ENCODE results near the gene ALPL.

The ALPL gene

DNA sequence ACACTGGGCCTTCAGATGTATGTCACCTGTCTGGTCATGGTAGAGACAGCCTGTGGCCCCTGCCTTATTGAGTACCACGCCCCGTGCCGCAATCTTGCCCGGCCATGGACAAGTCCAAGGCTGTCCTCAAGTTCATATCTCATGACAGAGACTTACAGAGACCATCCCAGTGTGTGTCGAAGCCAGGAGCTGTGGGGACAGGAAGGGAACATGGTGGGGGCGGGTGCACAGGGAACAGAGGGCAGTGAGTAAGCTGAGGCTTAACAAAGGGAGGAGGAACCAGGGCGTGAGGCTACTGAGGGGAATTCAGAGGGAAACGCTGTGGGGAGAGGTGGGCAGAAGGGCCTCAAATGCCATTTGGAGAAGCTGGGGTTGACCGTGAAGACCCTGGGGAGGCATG lies 75.8 kb downstream of the ALPL start:
- Histone ChIP-seq H3K27ac (no peak overlapping the region), H3K9me3 (ENCODE audit: severe bottlenecking) (no peaks in the 10 kb centered on the region), H3K4me3 (ENCODE audit: low read depth, low read length) (no peak overlapping the region), H3K36me3 (no peaks in the 10 kb centered on the region), H3K27me3 (ENCODE audit: insufficient read depth, low read depth, severe bottlenecking) (no peaks in the 10 kb centered on the region)
- no peak for TF ChIP-seq CTCF (IDR thresholded peaks at IDR 0.05; ENCODE audit: low read depth, low read length)
- DNase-seq = no peak

- Histone ChIP-seq H3K27ac (peak overlapping the region; percentile 75), H3K9me3 (ENCODE audit: severe bottlenecking) (no peaks in the 10 kb centered on the region), H3K4me3 (ENCODE audit: low read depth, low read length) (no peak overlapping the region), H3K27me3 (ENCODE audit: insufficient read depth, low read depth, severe bottlenecking) (no peaks in the 10 kb centered on the region), H3K36me3 (no peaks in the 10 kb centered on the region)
- TF ChIP-seq CTCF (IDR thresholded peaks at IDR 0.05; ENCODE audit: low read depth, low read length) = no peak
- peak; percentile 87 for DNase-seq
Observed at GRCh38 chr1:21586222-21586621, 77.0 kb downstream of the ALPL start.

GRCh38 chr1:21586846-21587601 lies 77.8 kb downstream of the ALPL start:
- peak; percentile 77 for DNase-seq
- Histone ChIP-seq H3K4me3 (ENCODE audit: low read depth, low read length) (no peak overlapping the region), H3K27me3 (ENCODE audit: insufficient read depth, low read depth, severe bottlenecking) (no peaks in the 10 kb centered on the region), H3K27ac (peak overlapping the region; percentile 75), H3K9me3 (ENCODE audit: severe bottlenecking) (no peaks in the 10 kb centered on the region), H3K36me3 (no peaks in the 10 kb centered on the region)
- peak; percentile 45; the same call in 1 of the 2 replicates for TF ChIP-seq CTCF (IDR thresholded peaks at IDR 0.05; ENCODE audit: low read depth, low read length)

DNA sequence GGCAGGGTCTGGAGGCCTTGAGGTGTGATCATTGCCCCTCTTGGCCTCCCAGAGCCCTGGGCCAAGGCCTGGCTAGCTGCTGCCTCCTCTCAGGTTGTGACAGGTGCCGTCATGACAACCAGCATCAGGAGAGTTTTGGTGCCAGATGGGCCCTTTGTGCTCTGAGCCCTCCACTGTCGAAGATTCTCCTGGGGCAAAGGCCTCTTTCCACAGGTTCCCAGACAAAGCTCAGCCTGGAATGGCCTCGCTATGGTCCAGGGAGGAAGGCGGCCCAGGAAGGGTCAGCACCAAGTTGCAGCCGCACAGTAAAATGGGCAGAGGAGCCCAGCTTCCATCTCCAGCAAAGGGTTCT lies 78.4 kb downstream of the ALPL start:
- Histone ChIP-seq H3K27ac (peak overlapping the region; percentile 75), H3K27me3 (ENCODE audit: insufficient read depth, low read depth, severe bottlenecking) (no peaks in the 10 kb centered on the region), H3K9me3 (ENCODE audit: severe bottlenecking) (no peaks in the 10 kb centered on the region), H3K36me3 (no peaks in the 10 kb centered on the region), H3K4me3 (ENCODE audit: low read depth, low read length) (no peak overlapping the region)
- DNase-seq = peak; percentile 42
- no peak for TF ChIP-seq CTCF (IDR thresholded peaks at IDR 0.05; ENCODE audit: low read depth, low read length)

- Histone ChIP-seq H3K36me3 (no peaks in the 10 kb centered on the region; the same call in 1 of the 2 replicates), H3K4me3 (ENCODE audit: low read depth, low read length) (no peak overlapping the region), H3K27me3 (ENCODE audit: insufficient read depth, low read depth, severe bottlenecking) (no peaks in the 10 kb centered on the region), H3K9me3 (ENCODE audit: severe bottlenecking) (no peaks in the 10 kb centered on the region), H3K27ac (no peak overlapping the region)
- no peak for TF ChIP-seq CTCF (IDR thresholded peaks at IDR 0.05; ENCODE audit: low read depth, low read length)
- DNase-seq = no peak
Observed at GRCh38 chr1:21589618-21590017, 80.4 kb downstream of the ALPL start.
